SU-DHL-6 (cell line): ENCODE results near the gene AMFR.
"Not testable (repeated sequence)": the region's sequence is repeated elsewhere in the genome, so short reads cannot be mapped to it uniquely, and the experiment has no call there.

Source experiments
- H2AFZ ChIP-seq: fragments of 200-600 bp; sonication (generic); 2 replicates; pipeline ENCODE4 v1.6.1; 2014; ENCODE audit warnings: low read depth, mild to moderate bottlenecking, moderate library complexity, mixed read lengths, antibody characterized with exemption, low read length; ENCODE audit not compliant: severe bottlenecking
- H3F3A ChIP-seq: fragments of 200-600 bp; shearing (Covaris generic); 2 replicates; pipeline ENCODE4 v1.6.0; 2016; ENCODE audit warnings: antibody characterized with exemption, mild to moderate bottlenecking; ENCODE audit not compliant: insufficient read depth
- H3K27ac ChIP-seq: fragments of 200-600 bp; sonication (generic); 2 replicates; pipeline ENCODE4 v1.5.1; 2016; ENCODE audit warnings: low read depth, mild to moderate bottlenecking, low read length, moderate library complexity, mixed read lengths
- H3K27me3 ChIP-seq: fragments of 200-600 bp; sonication (generic), shearing (Covaris generic); 2 replicates; pipeline ENCODE4 v1.6.0; 2014; ENCODE audit warnings: mild to moderate bottlenecking, low read length
- H3K36me3 ChIP-seq: fragments of 200-600 bp; sonication (generic); 2 replicates; pipeline ENCODE4 v1.6.1; 2014; ENCODE audit warnings: mild to moderate bottlenecking, low read length, mixed read lengths
- H3K4me2 ChIP-seq: fragments of 300-600, 200-600 bp; shearing (Covaris generic), sonication (generic); 2 replicates; pipeline ENCODE4 v1.6.0; 2014; ENCODE audit warnings: low read length, low read depth, mild to moderate bottlenecking; ENCODE audit not compliant: poor library complexity, severe bottlenecking
- H3K4me3 ChIP-seq: fragments of 200-600 bp; sonication (generic); 2 replicates; pipeline ENCODE4 v1.5.1; 2014; ENCODE audit warnings: antibody characterized with exemption, low read length, mild to moderate bottlenecking, mixed read lengths; ENCODE audit not compliant: insufficient read depth, poor library complexity, severe bottlenecking
- H3K79me2 ChIP-seq: fragments of 200-600 bp; sonication (generic); 2 replicates; pipeline ENCODE4 v1.6.1; 2014; ENCODE audit warnings: mild to moderate bottlenecking, low read length, moderate library complexity; ENCODE audit not compliant: insufficient read depth
- H3K9ac ChIP-seq: fragments of 200-600 bp; sonication (generic); 2 replicates; pipeline ENCODE4 v1.7.0; 2014; ENCODE audit warnings: mild to moderate bottlenecking, low read length
- H3K9me2 ChIP-seq: fragments of 200-600 bp; sonication (generic); replicated peaks from 2 replicates; pipeline ENCODE4 v1.6.1; 2014; ENCODE audit warnings: low read length; ENCODE audit not compliant: insufficient read depth
- H3K9me3 ChIP-seq: fragments of 200-600 bp; sonication (generic); 2 replicates; pipeline ENCODE4 v1.6.1; 2014; ENCODE audit warnings: low read length, mixed read lengths; ENCODE audit not compliant: insufficient read depth
- H4K20me1 ChIP-seq: fragments of 200-600 bp; sonication (generic); 2 replicates; pipeline ENCODE4 v1.6.1; 2014; ENCODE audit warnings: low read depth, mild to moderate bottlenecking, antibody characterized with exemption, low read length, moderate library complexity, mixed read lengths
- EZH2phosphoT487 ChIP-seq: fragments of 200-600 bp; sonication (generic), shearing (Covaris generic); conservative IDR thresholded peaks from 2 replicates; pipeline ENCODE4 v1.6.1; 2018; ENCODE audit warnings: mild to moderate bottlenecking, antibody characterized with exemption, low read length, moderate library complexity, mixed read lengths
- TF ChIP-seq, protein P1 (sequence below): fragments of 200-600 bp; sonication (generic); IDR thresholded peaks from one replicate; pipeline ENCODE4 v1.5.1; 2017; ENCODE audit warnings: antibody characterized with exemption, mild to moderate bottlenecking, low read length, moderate library complexity; ENCODE audit not compliant: insufficient read depth, poor library complexity, severe bottlenecking

Gene AMFR

DNA sequence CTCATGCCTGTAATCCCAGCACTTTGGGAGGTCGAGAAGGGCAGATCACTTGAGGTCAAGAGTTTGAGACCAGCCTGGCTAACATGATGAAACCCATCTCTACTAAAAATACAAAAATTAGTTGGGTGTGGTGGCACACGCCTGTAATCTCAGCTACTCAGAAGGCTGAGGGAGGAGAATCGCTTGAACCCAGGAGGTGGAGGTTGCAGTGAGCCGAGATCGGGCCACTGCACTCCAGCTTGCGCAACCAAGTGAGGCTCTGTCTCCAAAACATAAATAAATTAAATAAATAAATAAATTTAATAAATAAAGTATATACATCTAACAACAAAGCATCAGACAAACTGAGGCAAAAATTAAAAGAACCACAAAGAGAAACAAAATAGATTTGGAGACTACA, 49.6 kb downstream of the AMFR start:
- not testable (repeated sequence) for H4K20me1 ChIP-seq, H3K9me3 ChIP-seq, H3K27me3 ChIP-seq, H3K9ac ChIP-seq, H3F3A ChIP-seq, H3K4me2 ChIP-seq, H2AFZ ChIP-seq, H3K36me3 ChIP-seq, H3K27ac ChIP-seq, H3K9me2 ChIP-seq, H3K4me3 ChIP-seq
- peaks cover 17% of the 10 kb centered on the region for H3K79me2 ChIP-seq

DNA sequence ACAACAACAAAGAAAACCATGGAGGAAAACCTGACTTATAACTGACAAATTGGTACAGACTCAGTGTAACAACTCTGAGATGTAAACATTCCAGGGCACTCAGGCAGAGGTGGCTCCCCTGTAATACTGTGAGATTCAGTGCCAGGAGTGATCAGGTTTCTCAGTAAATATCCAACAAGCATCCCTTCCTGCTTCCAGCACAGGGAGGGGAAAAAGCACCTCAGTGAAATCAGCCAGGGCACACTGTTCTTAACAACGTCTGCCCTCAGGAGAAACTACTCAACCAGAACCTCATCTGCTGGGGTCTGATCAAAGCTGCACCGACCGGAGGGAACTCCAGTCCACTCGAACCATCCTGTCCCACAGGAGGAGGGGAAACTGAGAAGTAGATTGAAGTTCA, 52.3 kb downstream of the AMFR start:
- H3K9ac ChIP-seq: no peak overlapping the region
- no peak overlapping the region for H3K27ac ChIP-seq
- H3K27me3 ChIP-seq: no peaks in the 10 kb centered on the region
- H4K20me1 ChIP-seq: 0 out of 2 replicates have a peak, but pooled peaks cover 7% of the 10 kb centered on the region
- no peak overlapping the region for H3K4me3 ChIP-seq
- no peaks in the 10 kb centered on the region; the same call in 1 of the 2 replicates for H3K36me3 ChIP-seq
- no peak overlapping the region for H3K4me2 ChIP-seq
- H3K9me2 ChIP-seq: no peaks in the 10 kb centered on the region
- H3K9me3 ChIP-seq: no peaks in the 10 kb centered on the region
- TF ChIP-seq, protein P1, sequence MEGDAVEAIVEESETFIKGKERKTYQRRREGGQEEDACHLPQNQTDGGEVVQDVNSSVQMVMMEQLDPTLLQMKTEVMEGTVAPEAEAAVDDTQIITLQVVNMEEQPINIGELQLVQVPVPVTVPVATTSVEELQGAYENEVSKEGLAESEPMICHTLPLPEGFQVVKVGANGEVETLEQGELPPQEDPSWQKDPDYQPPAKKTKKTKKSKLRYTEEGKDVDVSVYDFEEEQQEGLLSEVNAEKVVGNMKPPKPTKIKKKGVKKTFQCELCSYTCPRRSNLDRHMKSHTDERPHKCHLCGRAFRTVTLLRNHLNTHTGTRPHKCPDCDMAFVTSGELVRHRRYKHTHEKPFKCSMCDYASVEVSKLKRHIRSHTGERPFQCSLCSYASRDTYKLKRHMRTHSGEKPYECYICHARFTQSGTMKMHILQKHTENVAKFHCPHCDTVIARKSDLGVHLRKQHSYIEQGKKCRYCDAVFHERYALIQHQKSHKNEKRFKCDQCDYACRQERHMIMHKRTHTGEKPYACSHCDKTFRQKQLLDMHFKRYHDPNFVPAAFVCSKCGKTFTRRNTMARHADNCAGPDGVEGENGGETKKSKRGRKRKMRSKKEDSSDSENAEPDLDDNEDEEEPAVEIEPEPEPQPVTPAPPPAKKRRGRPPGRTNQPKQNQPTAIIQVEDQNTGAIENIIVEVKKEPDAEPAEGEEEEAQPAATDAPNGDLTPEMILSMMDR: no peak
- TF ChIP-seq EZH2phosphoT487: no peak
- H2AFZ ChIP-seq: no peak overlapping the region
- H3K79me2 ChIP-seq: peaks cover 15% of the 10 kb centered on the region
- H3F3A ChIP-seq: 0 out of 2 replicates have a peak, but pooled peaks cover 4% of the 10 kb centered on the region

DNA sequence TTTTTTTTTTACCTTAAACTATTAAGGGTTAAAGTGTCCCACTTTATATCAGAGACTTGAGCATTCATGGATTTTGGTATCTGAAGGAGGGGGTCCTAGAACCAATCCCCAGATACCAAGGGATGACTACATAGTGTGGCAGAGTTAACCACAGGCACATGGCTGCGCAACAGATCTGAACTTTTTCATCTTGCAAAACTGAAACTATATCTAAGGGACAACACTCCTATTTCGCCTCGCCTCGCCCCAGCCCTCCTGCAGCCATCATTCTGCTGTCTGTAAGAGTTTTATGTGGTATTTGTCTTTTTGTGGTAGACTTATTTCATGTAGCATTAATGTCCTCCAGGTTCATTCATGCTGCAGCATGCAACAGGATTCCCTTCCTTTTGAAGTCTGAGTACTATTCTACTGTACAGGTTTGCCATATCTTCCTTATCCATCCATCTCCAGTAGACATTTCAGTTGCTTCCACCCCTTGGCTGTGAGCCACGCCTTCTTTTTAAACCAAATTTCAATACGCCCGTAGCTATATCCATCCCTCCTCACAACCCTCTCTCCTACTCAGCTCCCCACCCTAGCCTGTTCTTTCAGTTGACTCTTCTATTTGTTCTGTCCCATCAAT, 53.2 kb downstream of the AMFR start:
- Histone ChIP-seq H2AFZ (no peak overlapping the region), H3K27ac (no peak overlapping the region)

DNA sequence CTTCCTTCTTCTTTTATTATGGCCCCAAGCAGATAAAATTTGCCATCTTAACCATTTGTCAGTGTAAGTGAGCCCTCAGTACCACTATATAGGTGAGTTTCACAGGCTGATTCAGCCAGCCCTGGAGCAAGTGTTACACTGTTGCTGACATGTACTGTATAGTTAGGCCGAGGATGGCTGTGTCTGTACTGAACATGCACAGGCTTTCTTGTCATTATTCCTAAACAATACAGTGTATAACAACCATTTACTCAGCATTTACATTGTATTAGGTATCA, 53.7 kb downstream of the AMFR start:
- Histone ChIP-seq H3K4me3 (no peak overlapping the region), H4K20me1 (no peaks in the 10 kb centered on the region), H3F3A (no peaks in the 10 kb centered on the region), H3K9me2 (no peaks in the 10 kb centered on the region), H2AFZ (no peak overlapping the region), H3K79me2 (peaks cover 11% of the 10 kb centered on the region), H3K9ac (no peak overlapping the region), H3K27ac (no peak overlapping the region), H3K27me3 (no peaks in the 10 kb centered on the region), H3K9me3 (no peaks in the 10 kb centered on the region), H3K4me2 (no peak overlapping the region), H3K36me3 (no peaks in the 10 kb centered on the region; the same call in 1 of the 2 replicates)
- no peak for TF ChIP-seq EZH2phosphoT487
- TF ChIP-seq, protein P1: no peak

More for the DNA sequence above, 53.2 kb downstream of the AMFR start:
- Histone ChIP-seq H3F3A (0 out of 2 replicates have a peak, but pooled peaks cover 3% of the 10 kb centered on the region), H3K9me3 (no peaks in the 10 kb centered on the region), H3K9ac (no peak overlapping the region), H4K20me1 (0 out of 2 replicates have a peak, but pooled peaks cover 4% of the 10 kb centered on the region), H3K36me3 (no peaks in the 10 kb centered on the region; the same call in 1 of the 2 replicates), H3K4me3 (no peak overlapping the region), H3K9me2 (no peaks in the 10 kb centered on the region), H3K79me2 (peaks cover 11% of the 10 kb centered on the region), H3K4me2 (no peak overlapping the region), H3K27me3 (no peaks in the 10 kb centered on the region)
- TF ChIP-seq, protein P1: no peak
- TF ChIP-seq EZH2phosphoT487: no peak
